Mucosa of gallbladder (tissue), 1 donor: ENCODE results near the gene HSD17B13. TPM values are rescaled to one million over a fixed set of nuclear protein-coding genes. Genes with fewer than 3 reads are reported as not detected.
A peak's percentile ranks its signal among the peaks of the same experiment; 100 is the strongest.
"Not testable (repeated sequence)": the region's sequence is repeated elsewhere in the genome, so short reads cannot be mapped to it uniquely, and the experiment has no call there.

ENCODE experiments used
- DNase-seq: peaks from one replicate; pipeline ENCODE4 v3.0.0-alpha.2; 2020; ENCODE audit warnings: low spot score
- total RNA-seq: library from RNA; stranded (reverse); gene quantifications from one replicate; pipeline ENCODE4 v1.2.1, GENCODE V29; 2021
- donor health status: DM: no; HTN: no; CAD: no.

HSD17B13 gene
- total RNA-seq, 1 donor from 2014 or later = 0.95 TPM

DNA sequence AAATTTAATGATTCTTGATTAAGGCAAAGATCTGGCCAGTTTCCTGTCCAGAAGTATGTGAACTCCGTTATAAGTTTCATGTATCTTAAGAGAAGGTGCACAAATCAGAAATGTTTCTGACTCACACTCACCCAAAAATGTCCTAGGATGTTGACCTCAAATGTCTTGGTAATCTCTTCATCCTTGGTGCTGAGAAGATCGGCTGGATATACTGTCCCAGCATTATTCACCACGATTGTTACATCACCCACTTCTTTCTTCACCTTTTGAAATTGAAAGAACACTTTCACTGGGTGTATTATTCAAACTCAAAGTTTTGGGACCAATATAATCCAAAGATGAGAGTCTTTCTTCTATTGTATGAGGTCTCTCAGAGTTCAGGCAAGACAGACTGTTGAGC is 5.7 kb downstream of the HSD17B13 start:
- DNase-seq = no peak

- DNase-seq = not testable (repeated sequence)
These were observed 7.7 kb downstream of the HSD17B13 start for GRCh38 chr4:87315000-87315399.

DNA sequence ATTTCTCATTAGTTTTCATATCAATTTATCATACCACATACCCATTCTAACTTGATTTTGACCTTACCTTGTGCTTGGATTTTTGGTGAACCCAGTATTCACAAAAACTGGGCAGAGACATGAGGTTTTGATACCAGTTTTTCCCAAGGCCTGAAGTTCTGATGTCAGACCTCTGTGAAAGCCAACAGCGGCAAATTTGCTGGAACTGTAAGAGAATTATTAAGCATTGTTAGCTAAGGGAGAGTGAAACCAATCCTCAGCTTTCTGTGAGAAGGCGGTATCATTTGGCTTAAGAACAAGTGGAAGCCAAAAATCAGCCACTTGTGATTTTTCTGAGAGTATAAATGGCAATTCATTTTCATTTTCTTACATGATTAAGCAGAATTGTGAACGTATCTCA is 8.9 kb downstream of the HSD17B13 start:
- no peak for DNase-seq

GRCh38 chr4:87311684-87312083 is 11.0 kb downstream of the HSD17B13 start:
- no peak for DNase-seq

GRCh38 chr4:87310691-87311335 is 11.9 kb downstream of the HSD17B13 start:
- DNase-seq = no peak

DNA sequence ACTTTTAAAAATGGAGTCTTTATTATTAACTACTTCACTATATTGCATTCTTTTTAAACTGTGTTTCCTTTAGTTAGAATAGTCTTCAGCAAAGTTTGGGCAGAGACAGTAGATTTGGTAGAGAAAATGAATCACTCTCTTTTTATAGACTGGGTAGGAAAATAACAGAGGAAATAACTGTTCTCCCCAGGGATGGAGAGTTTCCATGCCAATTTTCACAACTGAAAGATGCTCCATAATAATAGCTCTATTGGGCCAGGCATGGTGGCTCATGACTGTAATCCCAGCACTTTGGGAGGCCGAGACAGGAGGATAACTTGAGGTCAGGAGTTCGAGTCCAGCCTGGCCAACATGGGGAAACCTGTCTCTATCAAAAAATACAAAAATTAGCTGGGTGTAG is 13.1 kb downstream of the HSD17B13 start:
- DNase-seq = no peak

DNA sequence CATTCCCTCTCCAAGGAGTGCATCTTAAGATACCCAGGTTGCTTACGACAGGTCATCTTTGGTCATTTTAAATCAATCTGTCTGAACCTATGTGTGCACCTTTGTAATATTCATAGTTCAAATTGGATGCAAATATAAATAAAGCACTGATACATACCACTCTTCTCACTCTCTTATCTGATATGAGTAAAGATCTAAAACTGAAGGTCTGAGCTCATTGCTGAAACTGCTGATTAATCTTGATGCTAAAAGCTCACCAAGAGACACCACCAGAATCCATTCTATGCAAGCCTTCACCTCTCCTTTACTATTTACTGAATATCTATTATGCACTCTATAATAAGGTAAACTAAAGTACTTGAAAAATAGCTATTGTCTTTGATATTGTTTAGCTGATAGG is 16.6 kb downstream of the HSD17B13 start:
- no peak for DNase-seq

- DNase-seq = no peak
These were observed 17.1 kb downstream of the HSD17B13 start for GRCh38 chr4:87305562-87305961.

DNA sequence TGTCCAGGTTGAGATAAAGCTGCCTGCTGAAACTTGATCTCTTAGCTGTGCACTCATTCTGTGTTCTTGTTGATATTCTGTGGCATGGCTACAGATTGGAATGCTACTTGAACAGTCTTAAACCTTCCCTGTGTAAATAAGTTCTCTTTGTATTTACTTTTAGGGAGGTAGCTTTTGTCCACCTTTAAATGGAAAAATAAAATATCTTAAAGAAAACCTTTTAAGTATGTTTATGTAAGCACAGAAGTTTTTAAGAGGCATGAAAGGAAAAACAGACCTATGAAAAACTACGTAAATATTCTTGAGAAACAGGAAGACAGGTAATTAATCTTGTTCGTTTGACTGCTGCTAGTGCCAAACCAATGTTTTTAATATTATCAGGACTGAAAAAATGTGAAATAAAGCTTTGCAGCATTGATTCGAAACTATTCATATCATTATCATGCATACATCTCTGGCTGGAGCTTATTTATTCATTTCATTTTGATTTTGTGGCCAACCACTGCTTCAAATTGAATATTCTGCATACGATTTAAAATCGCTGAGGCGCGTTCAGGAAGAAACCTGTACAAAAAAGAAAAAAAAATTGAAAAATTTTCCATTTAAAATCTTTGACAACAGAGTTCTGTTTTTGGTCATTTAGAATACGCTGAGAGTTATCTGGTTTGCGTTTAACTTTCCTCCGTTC is 17.8 kb downstream of the HSD17B13 start:
- DNase-seq = no peak

DNA sequence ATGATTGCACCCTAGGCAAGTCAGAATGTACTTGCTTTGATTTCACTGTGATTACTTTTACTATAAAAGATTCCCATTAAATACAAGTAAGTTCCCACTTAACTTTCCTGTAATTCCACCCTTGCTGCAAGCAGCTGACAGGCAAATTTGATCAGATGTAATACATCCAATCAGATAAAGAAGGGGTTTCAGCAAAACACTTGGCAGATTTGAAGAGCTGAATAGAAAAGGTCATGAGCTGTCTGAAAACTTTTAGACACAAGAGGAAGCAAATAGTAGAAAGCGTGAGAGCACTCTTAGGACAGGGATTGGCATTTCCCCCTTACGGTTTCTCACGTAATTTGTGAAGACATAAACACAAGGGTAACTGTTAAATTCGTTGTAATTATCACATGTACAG is 22.8 kb downstream of the HSD17B13 start:
- DNase-seq = no peak

GRCh38 chr4:87298362-87298761 is 24.3 kb downstream of the HSD17B13 start:
- DNase-seq = no peak

GRCh38 chr4:87294911-87295310 is 27.8 kb downstream of the HSD17B13 start:
- not testable (repeated sequence) for DNase-seq

DNA sequence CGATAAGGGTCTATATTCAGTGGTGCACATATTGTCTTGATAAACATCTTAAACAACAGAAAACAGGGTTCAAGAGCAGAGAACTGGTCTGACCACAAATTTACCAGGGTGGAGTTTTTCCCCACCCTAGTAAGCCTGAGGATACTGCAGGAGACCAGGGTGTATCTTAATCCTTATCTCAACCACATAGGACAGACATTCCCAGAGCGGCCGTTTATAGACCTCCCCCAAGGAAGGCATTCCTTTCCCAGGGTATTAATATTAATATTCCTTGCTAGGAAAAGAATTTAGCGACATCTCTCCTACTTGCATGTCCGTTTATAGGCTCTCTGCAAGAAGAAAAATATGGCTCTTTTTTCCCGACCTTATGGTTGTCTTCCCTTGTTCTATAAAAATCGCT is 28.8 kb downstream of the HSD17B13 start:
- DNase-seq = not testable (repeated sequence)

GRCh38 chr4:87286970-87287369 is 35.7 kb downstream of the HSD17B13 start:
- no peak for DNase-seq

DNA sequence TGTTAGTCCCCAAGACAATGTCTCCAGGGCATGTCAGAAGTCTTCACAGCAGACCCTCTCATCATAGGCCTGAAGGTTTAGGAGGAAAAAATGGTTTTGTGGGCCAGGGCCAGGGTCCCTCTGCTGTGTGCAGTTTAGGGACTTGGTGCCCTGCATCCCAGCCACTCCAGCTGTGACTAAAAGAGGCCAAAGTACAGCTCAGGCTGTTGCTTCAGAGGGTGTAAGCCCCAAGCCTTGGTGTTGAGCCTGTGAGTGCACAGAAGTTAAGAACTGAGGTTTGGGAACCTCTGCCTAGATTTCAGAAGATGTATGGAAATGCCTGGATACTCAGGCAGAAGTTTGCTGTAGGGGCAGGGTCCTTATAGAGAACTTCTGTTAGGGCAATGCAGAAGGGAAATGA is 38.4 kb downstream of the HSD17B13 start:
- not testable (repeated sequence) for DNase-seq

GRCh38 chr4:87283151-87283550 is 39.5 kb downstream of the HSD17B13 start:
- DNase-seq = no peak

DNA sequence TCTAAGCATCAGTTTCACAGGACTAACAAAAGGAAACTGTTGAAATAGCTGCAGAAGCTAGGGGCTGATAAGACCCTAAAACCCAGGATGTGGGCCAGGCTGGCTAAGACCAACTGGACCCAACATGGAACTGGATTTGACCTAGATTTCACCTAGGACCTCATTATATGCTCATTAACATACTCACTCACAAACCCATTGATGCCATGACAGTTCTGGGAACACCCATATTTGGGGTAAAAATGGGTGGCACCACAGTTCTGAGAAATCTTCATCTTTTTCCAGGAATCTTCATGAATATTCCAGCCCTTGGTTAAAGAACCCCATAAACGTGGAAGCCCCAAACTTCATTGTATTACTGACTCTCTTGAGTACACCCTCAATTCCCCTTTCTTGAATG is 41.1 kb downstream of the HSD17B13 start:
- no peak for DNase-seq

GRCh38 chr4:87278335-87278794 is 44.3 kb downstream of the HSD17B13 start:
- DNase-seq = no peak

DNA sequence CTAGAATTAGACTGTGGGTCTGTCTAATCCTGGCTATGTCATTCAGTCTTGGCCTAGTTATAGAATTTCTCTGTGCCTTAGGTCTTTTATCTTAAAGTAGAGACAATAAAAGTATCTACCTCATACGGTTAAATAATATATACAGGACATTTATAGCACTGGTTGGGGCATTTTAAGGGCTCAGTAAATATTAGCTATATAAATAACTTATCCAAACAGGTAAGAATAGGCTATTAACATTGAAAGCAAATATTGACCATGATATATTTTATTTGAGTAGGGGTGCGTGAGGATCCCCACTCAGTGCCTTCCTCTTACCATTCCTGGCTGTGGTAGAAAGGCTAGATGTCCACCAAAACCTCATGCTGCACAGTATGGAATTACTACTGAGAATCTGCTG is 47.4 kb downstream of the HSD17B13 start:
- no peak for DNase-seq

- DNase-seq = no peak
These were observed 47.9 kb downstream of the HSD17B13 start for GRCh38 chr4:87274803-87275202.

- no peak for DNase-seq
These were observed 48.4 kb downstream of the HSD17B13 start for GRCh38 chr4:87274327-87274726.

GRCh38 chr4:87270825-87271224 is 51.9 kb downstream of the HSD17B13 start:
- no peak for DNase-seq

DNA sequence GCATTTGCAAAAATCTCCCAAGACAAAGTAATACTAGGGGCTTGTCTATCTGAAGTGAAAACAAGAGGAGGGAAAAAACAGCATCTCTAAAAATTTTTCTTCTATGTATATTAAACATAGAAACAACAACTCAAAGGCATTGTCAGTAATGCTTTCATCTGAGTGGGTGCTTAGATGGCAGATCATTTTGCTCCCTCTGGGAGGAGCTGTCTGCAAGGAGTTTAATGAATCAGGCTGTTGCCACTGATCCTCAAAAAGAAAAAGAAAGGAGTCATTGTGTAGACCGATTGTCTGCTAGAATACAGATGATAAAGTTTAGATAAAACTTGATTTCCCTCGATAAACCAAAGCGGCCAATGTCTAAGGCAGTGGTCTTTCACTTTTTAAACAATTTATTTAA is 52.5 kb downstream of the HSD17B13 start:
- peak; percentile 12 for DNase-seq

GRCh38 chr4:87268411-87268810 is 54.3 kb downstream of the HSD17B13 start:
- DNase-seq = no peak
